Astrocyte (in vitro differentiated cells and primary cell): Measurements from ENCODE around the gene CABP4. TPM values are rescaled to one million over a fixed set of nuclear protein-coding genes. Genes with fewer than 3 reads are reported as not detected.

ENCODE experiments used
- DNase-seq: peaks from one replicate; pipeline ENCODE4 v3.0.0-alpha.2; 2010; ENCODE audit warnings: low read depth
- FAIRE-seq: peaks from 2 replicates; lab custom pipeline; 2011; peaks lifted over from hg19 to GRCh38; lab: Jason Lieb, UNC
- H2AFZ ChIP-seq: 2 replicates; pipeline ENCODE4 v1.6.0; 2012; ENCODE audit warnings: low read depth, low read length, inconsistent platforms
- H3K27ac ChIP-seq: 2 replicates; pipeline ENCODE4 v1.5.1; 2011; ENCODE audit warnings: low read depth, low read length, inconsistent platforms
- H3K27me3 ChIP-seq: 2 replicates; pipeline ENCODE4 v1.6.0; 2011; ENCODE audit warnings: low read length, inconsistent platforms; ENCODE audit not compliant: insufficient read depth
- H3K36me3 ChIP-seq: 2 replicates; pipeline ENCODE4 v1.5.1; 2011; ENCODE audit warnings: low read length, inconsistent platforms; ENCODE audit not compliant: insufficient read depth
- H3K4me1 ChIP-seq: 2 replicates; pipeline ENCODE4 v1.5.1; 2011; ENCODE audit warnings: low read length, inconsistent platforms; ENCODE audit not compliant: insufficient read depth
- H3K4me2 ChIP-seq: 2 replicates; pipeline ENCODE4 v1.6.0; 2012; ENCODE audit warnings: low read length, inconsistent platforms
- H3K4me3 ChIP-seq: 2 replicates; pipeline ENCODE4 v1.5.1; 2011; ENCODE audit warnings: low read depth, mild to moderate bottlenecking, low read length, inconsistent platforms; ENCODE audit not compliant: insufficient read depth
- H3K79me2 ChIP-seq: 2 replicates; pipeline ENCODE4 v1.6.0; 2012; ENCODE audit warnings: mild to moderate bottlenecking, low read length, inconsistent platforms; ENCODE audit not compliant: insufficient read depth
- H3K9ac ChIP-seq: 2 replicates; pipeline ENCODE4 v1.6.0; 2012; ENCODE audit warnings: mild to moderate bottlenecking, low read length, inconsistent platforms
- H3K9me3 ChIP-seq: 2 replicates; pipeline ENCODE4 v1.5.1; 2012; ENCODE audit warnings: low read depth, mild to moderate bottlenecking, low read length, inconsistent platforms; ENCODE audit not compliant: insufficient read depth
- H4K20me1 ChIP-seq: 2 replicates; pipeline ENCODE4 v1.6.0; 2012; ENCODE audit warnings: low read length, inconsistent platforms; ENCODE audit not compliant: insufficient read depth
- H3K27ac Mint-ChIP-seq: one replicate; pipeline ENCODE4 v1.8.0; 2021; ENCODE audit warnings: mild to moderate bottlenecking, mixed read lengths; ENCODE audit not compliant: unreplicated experiment
- H3K27me3 Mint-ChIP-seq: one replicate; pipeline ENCODE4 v1.8.0; 2021; ENCODE audit warnings: low read depth, mixed read lengths; ENCODE audit not compliant: unreplicated experiment
- H3K36me3 Mint-ChIP-seq: one replicate; pipeline ENCODE4 v1.8.0; 2021; ENCODE audit warnings: low read depth, mixed read lengths; ENCODE audit not compliant: unreplicated experiment
- H3K4me1 Mint-ChIP-seq: one replicate; pipeline ENCODE4 v1.8.0; 2021; ENCODE audit warnings: low read depth, mixed read lengths; ENCODE audit not compliant: unreplicated experiment
- H3K4me3 Mint-ChIP-seq: one replicate; pipeline ENCODE4 v1.8.0; 2021; ENCODE audit warnings: mild to moderate bottlenecking, moderate library complexity, mixed read lengths; ENCODE audit not compliant: unreplicated experiment
- H3K9me3 Mint-ChIP-seq: one replicate; pipeline ENCODE4 v1.8.0; 2021; ENCODE audit warnings: mild to moderate bottlenecking, mixed read lengths; ENCODE audit not compliant: unreplicated experiment
- CTCF ChIP-seq: IDR thresholded peaks from 2 replicates; pipeline ENCODE4 v1.5.1; 2011; ENCODE audit warnings: low read depth, mild to moderate bottlenecking, inconsistent platforms, low read length, moderate library complexity; ENCODE audit not compliant: insufficient read depth
- EZH2 ChIP-seq: IDR thresholded peaks from 2 replicates; pipeline ENCODE4 v1.6.1; 2012; ENCODE audit warnings: mild to moderate bottlenecking, low read length, inconsistent platforms; ENCODE audit not compliant: insufficient read depth
- total RNA-seq: library from RNA; stranded (reverse); gene quantifications from 2 replicates; pipeline ENCODE4 v1.2.1, GENCODE V29; 2021

Gene CABP4
- total RNA-seq, 1 donor from 2014 or later, result not detected

- Mint-ChIP-seq H3K27me3 (no peaks in the 10 kb centered on the region), H3K9me3 (no peaks in the 10 kb centered on the region), H3K36me3 (peaks cover 10% of the 10 kb centered on the region), H3K27ac (no peak overlapping the region), H3K4me3 (no peak overlapping the region), H3K4me1 (no peaks in the 10 kb centered on the region)
- peaks cover 8% of the 10 kb centered on the region for H4K20me1 ChIP-seq
- H3K4me2 ChIP-seq, result no peak overlapping the region
- H3K4me3 ChIP-seq, result no peak overlapping the region
- peaks cover 7% of the 10 kb centered on the region for H3K36me3 ChIP-seq
- H3K79me2 ChIP-seq, result no peaks in the 10 kb centered on the region
- no peak overlapping the region for H3K9ac ChIP-seq
- TF ChIP-seq EZH2, result no peak
- no peak for TF ChIP-seq CTCF
- H3K9me3 ChIP-seq, result no peaks in the 10 kb centered on the region
- H3K27me3 ChIP-seq, result no peaks in the 10 kb centered on the region
- FAIRE-seq (no peak), DNase-seq (no peak)
- H3K27ac ChIP-seq, result no peak overlapping the region
- no peak overlapping the region for H2AFZ ChIP-seq
- H3K4me1 ChIP-seq, result no peaks in the 10 kb centered on the region
Observed at GRCh38 chr11:67496113-67496512, 41.0 kb downstream of the CABP4 start.

GRCh38 chr11:67497656-67498291 lies 42.6 kb downstream of the CABP4 start:
- no peaks in the 10 kb centered on the region for H3K4me1 ChIP-seq
- H3K36me3 Mint-ChIP-seq, result peaks cover 14% of the 10 kb centered on the region
- TF ChIP-seq EZH2 (no peak), CTCF (no peak)
- no peak overlapping the region for H2AFZ ChIP-seq
- H4K20me1 ChIP-seq, result peaks cover 15% of the 10 kb centered on the region
- no peaks in the 10 kb centered on the region for H3K27me3 ChIP-seq
- H3K27ac ChIP-seq, result no peak overlapping the region
- H3K9me3 Mint-ChIP-seq, result no peaks in the 10 kb centered on the region
- H3K9ac ChIP-seq, result no peak overlapping the region
- no peak overlapping the region for H3K4me3 ChIP-seq
- no peak overlapping the region for H3K4me2 ChIP-seq
- H3K79me2 ChIP-seq, result peaks cover under 1% of the 10 kb centered on the region
- FAIRE-seq (no peak), DNase-seq (no peak)
- no peaks in the 10 kb centered on the region for H3K27me3 Mint-ChIP-seq
- H3K4me3 Mint-ChIP-seq, result no peak overlapping the region
- no peaks in the 10 kb centered on the region for H3K4me1 Mint-ChIP-seq
- no peaks in the 10 kb centered on the region for H3K9me3 ChIP-seq
- H3K36me3 ChIP-seq, result peaks cover 2% of the 10 kb centered on the region
- H3K27ac Mint-ChIP-seq, result no peak overlapping the region

GRCh38 chr11:67498544-67498972 lies 43.4 kb downstream of the CABP4 start:
- Mint-ChIP-seq H3K27ac (no peak overlapping the region), H3K4me1 (no peaks in the 10 kb centered on the region), H3K9me3 (no peaks in the 10 kb centered on the region), H3K27me3 (no peaks in the 10 kb centered on the region), H3K4me3 (no peak overlapping the region), H3K36me3 (peaks cover 14% of the 10 kb centered on the region)
- Histone ChIP-seq H3K27ac (no peak overlapping the region), H3K79me2 (peaks cover 9% of the 10 kb centered on the region), H2AFZ (no peak overlapping the region), H3K27me3 (no peaks in the 10 kb centered on the region), H3K9me3 (no peaks in the 10 kb centered on the region), H3K4me2 (no peak overlapping the region), H3K4me1 (peaks cover 6% of the 10 kb centered on the region), H3K36me3 (peaks cover 2% of the 10 kb centered on the region), H4K20me1 (peaks cover 23% of the 10 kb centered on the region), H3K9ac (no peak overlapping the region), H3K4me3 (no peak overlapping the region)
- FAIRE-seq (no peak), DNase-seq (no peak)
- TF ChIP-seq CTCF (no peak), EZH2 (no peak)
